Breast epithelium (tissue), 4 donors: Measurements from ENCODE around the gene GNAI3. TPM values are rescaled to one million over a fixed set of nuclear protein-coding genes. Genes with fewer than 3 reads are reported as not detected.

Experiments
- DNase-seq, 2 donors: peaks; one replicate each; pipeline ENCODE4 v3.0.0-alpha.2; 2019; ENCODE audit warnings: low spot score in 2 of 2
- H3K27ac ChIP-seq, 2 donors: fragments of 200-600 bp; sonication (generic) in 1 of 2; one replicate each; pipeline ENCODE4 v1.5.1; 2016 to 2019; ENCODE audit warnings: mild to moderate bottlenecking in 1 of 2
- H3K27me3 ChIP-seq, 2 donors: fragments of 200-600 bp; sonication (generic) in 1 of 2; one replicate each; pipeline versions ENCODE4 v1.5.1 to v1.6.0; 2017 to 2019; ENCODE audit warnings: control low read depth in 1 of 2, mild to moderate bottlenecking in 1 of 2
- H3K36me3 ChIP-seq: fragments of 200-600 bp; one replicate; pipeline ENCODE4 v1.5.1; 2019
- H3K4me1 ChIP-seq, 2 donors: fragments of 200-600 bp; sonication (generic); one replicate each; pipeline ENCODE4 v1.5.1; 2016 to 2019; ENCODE audit warnings: control low read depth in 1 of 2
- H3K4me3 ChIP-seq, 3 donors: fragments of 200-600 bp; sonication (generic); 1 replicate in 2 of 3; 2 replicates in 1 of 3; pipeline ENCODE4 v1.5.1; 2016 to 2019; ENCODE audit warnings: mild to moderate bottlenecking in 3 of 3, moderate library complexity in 2 of 3
- H3K9me3 ChIP-seq, 2 donors: fragments of 200-600 bp; sonication (generic) in 1 of 2; one replicate each; pipeline ENCODE4 v1.5.1; 2016 to 2019; ENCODE audit warnings: control low read depth in 1 of 2
- CTCF ChIP-seq, 3 donors: fragments of 450-650 bp; IDR thresholded peaks; one replicate each; pipeline ENCODE4 v1.5.1; 2016 to 2017; ENCODE audit warnings: antibody characterized with exemption in 3 of 3, mild to moderate bottlenecking in 3 of 3, moderate library complexity in 3 of 3
- POLR2A ChIP-seq: fragments of 450-650 bp; IDR thresholded peaks from one replicate; pipeline ENCODE4 v1.6.1; 2016; ENCODE audit warnings: antibody characterized with exemption, mild to moderate bottlenecking, moderate library complexity
- POLR2AphosphoS5 ChIP-seq, 3 donors: sonication (generic); formaldehyde crosslinking; IDR thresholded peaks; one replicate each; pipeline ENCODE4 v1.6.1; 2017; ENCODE audit warnings: antibody characterized with exemption in 3 of 3
- intact Hi-C: fragments of 100-400 bp; cut with DNase I; formaldehyde crosslinking; loops from one replicate; pipeline ENCODE4 v1.15.1; 2023; ENCODE audit warnings: low total_unique reads
- total RNA-seq, 3 donors: library from RNA; depleted of rRNA; stranded (reverse); fragments of >200 nt; gene quantifications; one replicate each; pipeline ENCODE4 v1.1.0, GENCODE V29; 2016

Gene GNAI3
- total RNA-seq, 3 donors from 2014 or later, result 5.9 to 6.9 (median 6.2) TPM

DNA sequence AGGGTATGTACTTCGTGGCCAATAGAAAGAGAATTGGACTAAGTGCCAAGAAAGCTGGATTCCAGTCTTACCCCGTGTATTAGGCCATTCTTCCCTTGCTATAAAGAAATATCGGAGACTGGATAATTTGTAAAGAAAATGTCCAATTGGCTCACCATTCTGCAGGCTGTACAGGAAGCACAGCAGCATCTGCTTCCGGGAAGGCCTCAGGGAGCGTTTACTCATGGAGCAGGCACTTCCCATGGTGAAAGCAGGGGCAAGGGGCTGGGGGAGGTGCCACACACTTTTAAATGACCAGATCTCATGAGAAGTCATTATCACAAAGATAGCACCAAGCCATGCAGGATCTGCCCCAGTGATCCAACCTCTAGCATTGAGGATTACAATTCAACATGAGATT is 31.1 kb upstream of the GNAI3 start:
- TF ChIP-seq POLR2A, result no peak
- TF ChIP-seq CTCF (IDR thresholded peaks at IDR 0.05), result no peak
- no peak for TF ChIP-seq POLR2AphosphoS5 (IDR thresholded peaks at IDR 0.05)
- intact Hi-C loops, result no loop called here
- no peak overlapping the region for H3K4me3 ChIP-seq
- no peaks in the 10 kb centered on the region for H3K4me1 ChIP-seq
- no peaks in the 10 kb centered on the region for H3K36me3 ChIP-seq
- no peaks in the 10 kb centered on the region for H3K9me3 ChIP-seq
- DNase-seq, result no peak
- no peak overlapping the region for H3K27ac ChIP-seq
- no peaks in the 10 kb centered on the region for H3K27me3 ChIP-seq

DNA sequence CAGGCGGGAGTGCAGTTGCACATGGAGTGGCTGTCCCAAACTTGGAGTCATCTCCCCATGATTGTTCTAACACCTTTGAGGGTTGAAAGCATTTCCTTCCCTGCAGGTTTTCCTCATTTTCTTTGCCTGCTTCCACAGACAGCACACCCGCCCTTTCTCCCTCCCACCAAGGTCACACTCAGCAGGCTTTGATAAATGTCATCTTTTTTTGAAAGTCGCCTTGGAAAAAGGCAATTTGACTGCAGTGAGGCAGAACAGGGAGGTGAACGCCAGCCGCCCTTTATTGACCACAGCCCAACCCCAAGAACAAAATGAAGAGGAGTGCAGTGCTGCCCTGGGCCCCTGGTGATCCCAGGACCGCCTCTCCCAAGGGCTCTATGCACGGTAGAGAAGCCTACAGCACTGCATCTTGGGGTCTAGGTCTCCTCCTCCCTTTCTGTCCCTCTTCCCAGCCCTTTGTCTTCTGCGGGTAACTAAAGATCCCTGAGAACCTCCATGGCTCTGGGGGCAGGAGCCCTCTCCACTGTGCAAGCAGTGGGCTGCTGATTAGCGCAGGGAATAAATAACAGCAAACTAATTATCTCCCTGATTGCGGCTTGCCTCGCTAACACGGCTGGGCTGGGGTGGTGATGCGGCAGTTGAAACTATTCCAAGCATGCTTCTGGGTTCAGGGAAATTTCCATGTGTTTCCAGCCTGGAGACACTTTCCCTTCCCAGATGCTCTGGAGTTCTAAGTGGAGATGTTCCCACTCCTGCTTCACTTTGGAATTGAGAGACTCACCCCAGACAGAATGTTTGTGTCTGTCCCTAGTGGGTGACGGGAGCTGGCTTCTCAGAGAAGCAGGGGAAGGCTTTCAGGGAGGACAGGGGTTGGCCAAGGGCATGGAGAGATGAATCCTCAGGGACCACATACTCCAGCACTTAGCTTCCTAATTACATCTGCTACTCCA is 27.1 kb upstream of the GNAI3 start:
- no peak overlapping the region for H3K4me3 ChIP-seq
- TF ChIP-seq CTCF (IDR thresholded peaks at IDR 0.05) (no peak), POLR2A (no peak), POLR2AphosphoS5 (IDR thresholded peaks at IDR 0.05) (no peak)
- H3K9me3 ChIP-seq, result no peaks in the 10 kb centered on the region
- DNase-seq, result no peak
- H3K4me1 ChIP-seq, result no peaks in the 10 kb centered on the region
- no peaks in the 10 kb centered on the region for H3K27me3 ChIP-seq
- intact Hi-C loops, result loop anchor here (10.0 kb wide), 1 partner anchor 1904 kb away; the partner anchor contains the start of gene OVGP1
- peak overlapping the region in 1 of 2 donors; percentile 19 for H3K27ac ChIP-seq
- no peaks in the 10 kb centered on the region for H3K36me3 ChIP-seq

GRCh38 chr1:109522026-109522425 is 26.4 kb upstream of the GNAI3 start:
- H3K36me3 ChIP-seq, result no peaks in the 10 kb centered on the region
- intact Hi-C loops, result loop anchor here (10.0 kb wide), 1 partner anchor 1903 kb away; the partner anchor contains the start of gene OVGP1
- no peak overlapping the region for H3K4me3 ChIP-seq
- H3K27ac ChIP-seq, result no peak overlapping the region
- no peak for DNase-seq
- TF ChIP-seq CTCF (IDR thresholded peaks at IDR 0.05) (no peak), POLR2AphosphoS5 (IDR thresholded peaks at IDR 0.05) (no peak), POLR2A (no peak)
- H3K27me3 ChIP-seq, result no peaks in the 10 kb centered on the region
- no peaks in the 10 kb centered on the region for H3K4me1 ChIP-seq
- no peaks in the 10 kb centered on the region for H3K9me3 ChIP-seq

DNA sequence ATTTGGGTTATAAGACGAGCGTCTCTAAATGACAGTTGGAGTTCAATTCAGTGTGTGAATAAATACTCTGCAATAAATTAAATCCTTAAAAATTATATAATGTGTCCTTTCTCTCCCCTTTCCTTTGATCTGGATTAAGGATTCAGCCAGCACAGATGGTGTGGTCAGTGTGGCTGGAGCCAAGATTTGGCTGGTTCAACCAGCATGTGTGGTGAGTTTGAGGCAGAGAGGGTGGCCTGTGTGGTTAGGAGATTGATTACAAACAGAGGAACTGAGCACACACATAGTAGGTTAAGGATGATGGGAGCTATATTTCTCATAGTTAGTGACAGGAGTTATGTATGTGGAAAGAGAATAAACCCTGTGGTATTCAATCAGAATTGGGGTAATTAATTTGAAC is 24.7 kb upstream of the GNAI3 start:
- intact Hi-C loops, result loop anchor here (10.0 kb wide), 1 partner anchor 1901 kb away; the partner anchor contains the start of gene OVGP1
- no peak overlapping the region for H3K27ac ChIP-seq
- H3K27me3 ChIP-seq, result no peaks in the 10 kb centered on the region
- H3K36me3 ChIP-seq, result no peaks in the 10 kb centered on the region
- DNase-seq, result no peak
- no peaks in the 10 kb centered on the region for H3K4me1 ChIP-seq
- H3K9me3 ChIP-seq, result no peaks in the 10 kb centered on the region
- TF ChIP-seq CTCF (IDR thresholded peaks at IDR 0.05) (no peak), POLR2AphosphoS5 (IDR thresholded peaks at IDR 0.05) (no peak), POLR2A (no peak)
- H3K4me3 ChIP-seq, result no peak overlapping the region
